ENCODE data around the gene TPP1. TPM values are rescaled to one million over a fixed set of nuclear protein-coding genes. Genes with fewer than 3 reads are reported as not detected.

TPP1 gene
- total RNA-seq, 4 donors from 2014 or later, result 44.4 to 71.5 (median 54.9) TPM

Other genes starting within 250 kb of the TPP1 start
- 10 to 100 TPM; 28.2 to 37.9 (median 30.8) TPM for gene SMPD1, start 228.9 kb downstream of the TPP1 start, total RNA-seq
- gene APBB1, start 200.3 kb downstream of the TPP1 start, total RNA-seq, result 100 to 1,000 TPM in 2 of 4 donors, 10 to 100 TPM in 2; 63.1 to 166 (median 109) TPM
- 1 to 10 TPM in 1 of 4 donors, under 1 TPM in 3; 0.50 to 1.2 (median 0.69) TPM for gene HPX, start 178.4 kb downstream of the TPP1 start, total RNA-seq
- gene TRIM3, start 145.5 kb downstream of the TPP1 start, total RNA-seq, result 10 to 100 TPM; 26.6 to 47.6 (median 35.3) TPM
- gene ARFIP2, start 138.1 kb downstream of the TPP1 start, total RNA-seq, result 10 to 100 TPM; 43.9 to 51.2 (median 48.6) TPM
- 10 to 100 TPM; 41.1 to 45.1 (median 42.7) TPM for gene TIMM10B, start 137.9 kb downstream of the TPP1 start, total RNA-seq
- gene DNHD1, start 122.1 kb downstream of the TPP1 start, total RNA-seq, result 10 to 100 TPM in 1 of 4 donors, 1 to 10 TPM in 3; 6.1 to 14.5 (median 7.0) TPM
- 10 to 100 TPM; 12.4 to 34.0 (median 27.0) TPM for gene RRP8, start 15.8 kb downstream of the TPP1 start, total RNA-seq
- gene ILK, start 15.6 kb downstream of the TPP1 start, total RNA-seq, result 100 to 1,000 TPM; 481 to 652 (median 606) TPM
- 10 to 100 TPM; 24.2 to 51.1 (median 43.4) TPM for gene TAF10, start 7.2 kb downstream of the TPP1 start, total RNA-seq
- gene DCHS1, start 36.4 kb upstream of the TPP1 start, total RNA-seq, result 10 to 100 TPM; 27.0 to 60.9 (median 34.0) TPM
- gene MRPL17, start 63.9 kb upstream of the TPP1 start, total RNA-seq, result 10 to 100 TPM; 13.3 to 22.9 (median 19.4) TPM
- gene OR2AG2, start 152.6 kb upstream of the TPP1 start, total RNA-seq, result not detected
- not detected for gene OR2AG1, start 163.6 kb upstream of the TPP1 start, total RNA-seq
- under 1 TPM in 1 of 4 donors, not detected in 3; 0.06 TPM for gene OR6A2, start 180.3 kb upstream of the TPP1 start, total RNA-seq
- not detected for gene OR10A5, start 226.3 kb upstream of the TPP1 start, total RNA-seq
- not detected for gene OR10A2, start 243.6 kb upstream of the TPP1 start, total RNA-seq

Data from esophagus muscularis mucosa (tissue), 4 donors.